Measurements from ENCODE around the gene MFN1. TPM values are rescaled to one million over a fixed set of nuclear protein-coding genes. Genes with fewer than 3 reads are reported as not detected.

Gene MFN1
- total RNA-seq, 1 donor from 2014 or later = 56.9 TPM

DNA sequence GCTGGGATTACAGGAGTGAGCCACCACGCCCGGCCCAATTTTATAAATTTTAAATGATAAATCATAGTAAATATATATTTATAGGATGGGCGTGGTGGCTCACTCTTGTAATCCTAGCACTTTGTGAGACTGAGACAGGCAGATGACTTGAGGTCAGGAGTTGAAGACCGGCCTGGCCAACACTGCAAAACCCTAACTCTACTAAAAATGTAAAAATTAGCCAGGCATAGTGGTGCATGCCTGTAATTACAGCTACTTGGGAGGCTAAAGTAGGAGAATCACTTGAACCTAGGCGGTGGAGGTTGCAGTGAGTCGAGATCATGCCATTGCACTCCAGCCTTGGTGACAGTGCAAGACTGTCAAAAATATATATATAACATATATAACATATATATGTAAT lies 26.4 kb downstream of the MFN1 start:
- no peaks in the 10 kb centered on the region for H3K4me1 Mint-ChIP-seq (ENCODE audit: unreplicated experiment)
- H3K27ac Mint-ChIP-seq (ENCODE audit: unreplicated experiment) = no peak overlapping the region
- no peak overlapping the region for H3K4me3 Mint-ChIP-seq (ENCODE audit: unreplicated experiment)
- H3K27me3 Mint-ChIP-seq (ENCODE audit: unreplicated experiment) = no peaks in the 10 kb centered on the region
- H3K9me3 Mint-ChIP-seq (ENCODE audit: unreplicated experiment) = no peaks in the 10 kb centered on the region
- DNase-seq (ENCODE audit: extremely low spot score, unreplicated experiment) = no peak
- TF ChIP-seq CTCF (IDR thresholded peaks at IDR 0.05) = no peak
- peaks cover 34% of the 10 kb centered on the region for H3K36me3 Mint-ChIP-seq (ENCODE audit: unreplicated experiment)

GRCh38 chr3:179375091-179375999 lies 27.8 kb downstream of the MFN1 start:
- H3K4me1 Mint-ChIP-seq (ENCODE audit: unreplicated experiment) = no peaks in the 10 kb centered on the region
- no peak for TF ChIP-seq CTCF (IDR thresholded peaks at IDR 0.05)
- H3K27me3 Mint-ChIP-seq (ENCODE audit: unreplicated experiment) = no peaks in the 10 kb centered on the region
- DNase-seq (ENCODE audit: extremely low spot score, unreplicated experiment) = no peak
- no peak overlapping the region for H3K4me3 Mint-ChIP-seq (ENCODE audit: unreplicated experiment)
- H3K36me3 Mint-ChIP-seq (ENCODE audit: unreplicated experiment) = peaks cover 45% of the 10 kb centered on the region
- H3K9me3 Mint-ChIP-seq (ENCODE audit: unreplicated experiment) = no peaks in the 10 kb centered on the region
- H3K27ac Mint-ChIP-seq (ENCODE audit: unreplicated experiment) = no peak overlapping the region

DNA sequence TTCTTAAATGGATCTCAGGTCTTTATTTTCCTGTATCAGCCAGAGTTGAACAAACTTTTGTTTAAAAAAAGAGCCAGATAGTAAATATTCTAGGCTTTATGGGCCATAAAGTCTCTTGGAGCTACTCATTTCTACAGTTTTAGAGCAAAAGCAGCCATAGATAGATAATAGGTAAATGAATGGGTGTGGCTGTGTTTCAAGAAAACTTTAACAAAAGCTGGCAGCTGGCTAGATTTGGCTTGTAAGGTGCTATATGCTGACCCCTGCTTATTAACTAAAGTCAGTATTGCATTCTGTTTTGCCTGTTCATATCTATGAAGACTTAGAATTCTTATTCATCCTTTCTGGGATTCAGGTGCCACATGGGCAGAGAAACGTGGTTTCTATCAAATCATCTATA lies 29.0 kb downstream of the MFN1 start:
- Mint-ChIP-seq H3K4me1 (ENCODE audit: unreplicated experiment) (no peaks in the 10 kb centered on the region), H3K27me3 (ENCODE audit: unreplicated experiment) (no peaks in the 10 kb centered on the region), H3K27ac (ENCODE audit: unreplicated experiment) (no peak overlapping the region), H3K36me3 (ENCODE audit: unreplicated experiment) (peaks cover 44% of the 10 kb centered on the region), H3K4me3 (ENCODE audit: unreplicated experiment) (no peak overlapping the region), H3K9me3 (ENCODE audit: unreplicated experiment) (no peaks in the 10 kb centered on the region)
- no peak for DNase-seq (ENCODE audit: extremely low spot score, unreplicated experiment)
- TF ChIP-seq CTCF (IDR thresholded peaks at IDR 0.05) = no peak

DNA sequence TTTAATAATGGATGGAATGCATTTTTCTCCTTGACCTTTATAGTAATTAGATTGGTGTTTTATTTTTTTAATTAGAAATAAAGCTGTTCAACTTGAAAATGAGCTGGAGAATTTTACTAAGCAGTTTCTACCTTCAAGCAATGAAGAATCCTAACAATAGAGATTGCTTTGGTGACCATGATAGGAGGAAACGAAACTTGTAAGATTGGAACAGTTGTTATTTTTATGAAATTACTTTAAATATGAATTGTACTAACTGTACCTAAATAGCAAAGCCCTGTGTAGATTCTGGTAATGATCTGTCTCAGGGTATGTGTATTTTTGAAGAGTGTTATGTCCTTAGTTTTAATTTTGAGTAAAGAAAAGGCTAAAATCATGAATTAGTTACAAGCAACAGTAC lies 44.4 kb downstream of the MFN1 start:
- TF ChIP-seq CTCF (IDR thresholded peaks at IDR 0.05) = no peak
- no peaks in the 10 kb centered on the region for H3K9me3 Mint-ChIP-seq (ENCODE audit: unreplicated experiment)

GRCh38 chr3:179398574-179399231 lies 51.2 kb downstream of the MFN1 start:
- no peak for TF ChIP-seq CTCF (IDR thresholded peaks at IDR 0.05)
- Mint-ChIP-seq H3K27ac (ENCODE audit: unreplicated experiment) (no peak overlapping the region), H3K4me3 (ENCODE audit: unreplicated experiment) (no peak overlapping the region), H3K27me3 (ENCODE audit: unreplicated experiment) (no peaks in the 10 kb centered on the region), H3K4me1 (ENCODE audit: unreplicated experiment) (peaks cover 2% of the 10 kb centered on the region), H3K9me3 (ENCODE audit: unreplicated experiment) (no peaks in the 10 kb centered on the region), H3K36me3 (ENCODE audit: unreplicated experiment) (peaks cover 40% of the 10 kb centered on the region)
- no peak for DNase-seq (ENCODE audit: extremely low spot score, unreplicated experiment)

More for the DNA sequence above, 44.4 kb downstream of the MFN1 start:
- Mint-ChIP-seq H3K27ac (ENCODE audit: unreplicated experiment) (no peak overlapping the region), H3K27me3 (ENCODE audit: unreplicated experiment) (no peaks in the 10 kb centered on the region), H3K4me1 (ENCODE audit: unreplicated experiment) (no peaks in the 10 kb centered on the region), H3K4me3 (ENCODE audit: unreplicated experiment) (no peak overlapping the region), H3K36me3 (ENCODE audit: unreplicated experiment) (peaks cover 36% of the 10 kb centered on the region)
- DNase-seq (ENCODE audit: extremely low spot score, unreplicated experiment) = no peak
